Measurements from ENCODE around the gene ENTPD6. TPM values are rescaled to one million over a fixed set of nuclear protein-coding genes. Genes with fewer than 3 reads are reported as not detected.

The ENTPD6 gene
- total RNA-seq, 3 donors from 2014 or later (not counting 1 experiment from before 2014, with no cell fraction given), result 36.4 to 43.1 (median 41.4) TPM

DNA sequence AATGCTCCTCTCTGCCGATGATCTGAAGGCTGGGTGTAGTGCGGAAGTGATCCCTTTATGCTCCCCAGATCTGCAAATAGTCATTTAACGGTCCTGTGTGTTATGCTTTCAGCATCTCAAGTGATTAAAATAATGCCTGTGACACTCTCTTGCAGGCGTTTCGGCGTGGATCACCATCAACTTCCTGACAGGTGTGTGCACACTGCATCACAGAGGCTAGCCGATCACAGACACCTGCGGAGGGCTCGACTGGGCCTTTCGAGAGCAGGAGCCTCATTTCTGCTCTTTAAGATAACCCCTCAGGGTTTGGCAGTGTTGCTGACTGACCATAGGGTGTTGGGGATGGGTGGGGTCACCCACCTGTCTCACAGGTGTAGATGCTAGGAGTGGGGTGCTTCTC, 20.0 kb downstream of the ENTPD6 start:
- H3K4me3 ChIP-seq (ENCODE audit: low read length), result no peak overlapping the region
- Mint-ChIP-seq H3K27me3 (ENCODE audit: low read depth in 2 of 2) (no peaks in the 10 kb centered on the region), H3K36me3 (no peaks in the 10 kb centered on the region), H3K9me3 (no peaks in the 10 kb centered on the region), H3K27ac (no peak overlapping the region), H3K4me3 (no peak overlapping the region), H3K4me1 (no peaks in the 10 kb centered on the region)
- DNase-seq (no peak), ATAC-seq (no peak)
- no peaks in the 10 kb centered on the region for H3K4me1 ChIP-seq (ENCODE audit: control insufficient read depth, insufficient read depth, low read length)
- no peaks in the 10 kb centered on the region for H3K9me3 ChIP-seq (ENCODE audit: control insufficient read depth, insufficient read depth, low read length)
- peaks cover 40% of the 10 kb centered on the region for H3K36me3 ChIP-seq (ENCODE audit: control insufficient read depth, insufficient read depth, low read length)
- H3K27ac ChIP-seq (ENCODE audit: low read length), result no peak overlapping the region
- no peaks in the 10 kb centered on the region for H3K27me3 ChIP-seq (ENCODE audit: control insufficient read depth, insufficient read depth, low read length)
- TF ChIP-seq, protein P1, sequence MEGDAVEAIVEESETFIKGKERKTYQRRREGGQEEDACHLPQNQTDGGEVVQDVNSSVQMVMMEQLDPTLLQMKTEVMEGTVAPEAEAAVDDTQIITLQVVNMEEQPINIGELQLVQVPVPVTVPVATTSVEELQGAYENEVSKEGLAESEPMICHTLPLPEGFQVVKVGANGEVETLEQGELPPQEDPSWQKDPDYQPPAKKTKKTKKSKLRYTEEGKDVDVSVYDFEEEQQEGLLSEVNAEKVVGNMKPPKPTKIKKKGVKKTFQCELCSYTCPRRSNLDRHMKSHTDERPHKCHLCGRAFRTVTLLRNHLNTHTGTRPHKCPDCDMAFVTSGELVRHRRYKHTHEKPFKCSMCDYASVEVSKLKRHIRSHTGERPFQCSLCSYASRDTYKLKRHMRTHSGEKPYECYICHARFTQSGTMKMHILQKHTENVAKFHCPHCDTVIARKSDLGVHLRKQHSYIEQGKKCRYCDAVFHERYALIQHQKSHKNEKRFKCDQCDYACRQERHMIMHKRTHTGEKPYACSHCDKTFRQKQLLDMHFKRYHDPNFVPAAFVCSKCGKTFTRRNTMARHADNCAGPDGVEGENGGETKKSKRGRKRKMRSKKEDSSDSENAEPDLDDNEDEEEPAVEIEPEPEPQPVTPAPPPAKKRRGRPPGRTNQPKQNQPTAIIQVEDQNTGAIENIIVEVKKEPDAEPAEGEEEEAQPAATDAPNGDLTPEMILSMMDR (IDR thresholded peaks at IDR 0.05), result no peak
- WGBS (ENCODE audit: insufficient coverage), result 98% methylated on average over 10 of the region's 10 CpGs
- intact Hi-C loops (cut with micrococcal nuclease), result no loop called here

GRCh38 chr20:25216199-25216945, 20.9 kb downstream of the ENTPD6 start:
- Mint-ChIP-seq H3K27ac (no peak overlapping the region), H3K27me3 (ENCODE audit: low read depth in 2 of 2) (no peaks in the 10 kb centered on the region), H3K4me3 (no peak overlapping the region), H3K36me3 (no peaks in the 10 kb centered on the region), H3K9me3 (no peaks in the 10 kb centered on the region), H3K4me1 (no peaks in the 10 kb centered on the region)
- DNase-seq (no peak), ATAC-seq (no peak)
- TF ChIP-seq, protein P1 (IDR thresholded peaks at IDR 0.05), result no peak
- intact Hi-C loops (cut with micrococcal nuclease), result no loop called here
- Histone ChIP-seq H3K36me3 (ENCODE audit: control insufficient read depth, insufficient read depth, low read length) (peaks cover 40% of the 10 kb centered on the region), H3K4me1 (ENCODE audit: control insufficient read depth, insufficient read depth, low read length) (no peaks in the 10 kb centered on the region), H3K27ac (ENCODE audit: low read length) (no peak overlapping the region), H3K4me3 (ENCODE audit: low read length) (no peak overlapping the region), H3K9me3 (ENCODE audit: control insufficient read depth, insufficient read depth, low read length) (no peaks in the 10 kb centered on the region), H3K27me3 (ENCODE audit: control insufficient read depth, insufficient read depth, low read length) (no peaks in the 10 kb centered on the region)
- 91% methylated on average over 16 of the region's 16 CpGs for WGBS (ENCODE audit: insufficient coverage)

DNA sequence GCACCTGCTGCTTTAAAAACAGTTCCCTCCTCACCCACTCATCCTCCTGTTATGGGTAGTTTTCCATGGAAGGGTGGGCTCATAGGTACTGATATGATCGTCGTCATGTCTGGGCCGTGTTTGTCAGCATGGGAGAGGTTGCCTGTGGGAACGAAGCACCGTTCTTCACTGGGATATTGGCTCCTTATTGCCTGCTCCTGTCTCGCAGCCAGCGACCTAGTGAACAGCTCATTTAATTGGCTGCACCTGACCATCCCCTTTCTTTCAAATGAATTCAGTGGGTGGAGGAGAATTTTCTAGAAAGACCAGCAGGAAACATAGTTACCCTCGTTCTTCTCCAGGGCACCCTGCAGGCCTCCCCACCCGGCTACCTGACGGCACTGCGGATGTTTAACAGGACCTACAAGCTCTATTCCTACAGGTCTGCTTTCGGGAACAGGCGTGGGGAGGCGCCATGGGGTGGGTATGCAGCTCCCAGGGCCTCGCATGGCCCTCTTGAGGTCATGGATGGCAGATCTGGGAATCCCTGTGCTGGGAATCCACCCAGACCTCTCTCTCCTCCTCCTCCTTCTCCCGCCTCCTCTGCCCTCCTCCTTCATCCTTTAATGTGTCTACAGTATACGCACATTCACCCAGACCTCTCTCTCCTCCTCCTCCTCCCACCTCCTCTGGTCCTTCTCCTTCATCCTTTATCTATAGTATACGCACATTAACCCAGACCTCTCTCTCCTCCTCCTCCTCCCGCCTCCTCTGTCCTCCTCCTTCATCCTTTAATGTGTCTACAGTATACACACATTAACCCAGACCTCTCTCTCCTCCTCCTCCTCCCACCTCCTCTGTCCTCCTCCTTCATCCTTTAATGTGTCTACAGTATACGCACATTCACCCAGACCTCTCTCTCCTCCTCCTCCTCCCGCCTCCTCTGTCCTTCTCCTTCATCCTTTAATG, 21.9 kb downstream of the ENTPD6 start:
- TF ChIP-seq, protein P1 (IDR thresholded peaks at IDR 0.05), result no peak
- Histone ChIP-seq H3K4me1 (ENCODE audit: control insufficient read depth, insufficient read depth, low read length) (no peaks in the 10 kb centered on the region), H3K4me3 (ENCODE audit: low read length) (no peak overlapping the region), H3K9me3 (ENCODE audit: control insufficient read depth, insufficient read depth, low read length) (no peaks in the 10 kb centered on the region), H3K27ac (ENCODE audit: low read length) (no peak overlapping the region), H3K27me3 (ENCODE audit: control insufficient read depth, insufficient read depth, low read length) (no peaks in the 10 kb centered on the region), H3K36me3 (ENCODE audit: control insufficient read depth, insufficient read depth, low read length) (peaks cover 33% of the 10 kb centered on the region)
- 97% methylated on average over 21 of the region's 21 CpGs for WGBS (ENCODE audit: insufficient coverage)
- H3K27ac Mint-ChIP-seq, result peak overlapping the region in 1 of 2 donors; percentile 47
- ATAC-seq, result no peak
- no peak for DNase-seq
- no peak overlapping the region for H3K4me3 Mint-ChIP-seq
- no peaks in the 10 kb centered on the region for H3K36me3 Mint-ChIP-seq
- no peaks in the 10 kb centered on the region for H3K9me3 Mint-ChIP-seq
- intact Hi-C loops (cut with micrococcal nuclease), result no loop called here
- no peaks in the 10 kb centered on the region for H3K27me3 Mint-ChIP-seq (ENCODE audit: low read depth in 2 of 2)
- peaks cover 0 to 4% of the 10 kb centered on the region in 2 donors for H3K4me1 Mint-ChIP-seq
